NCI-H69 (cell line): ENCODE results near the gene UCN3.
"Not testable (repeated sequence)": the region's sequence is repeated elsewhere in the genome, so short reads cannot be mapped to it uniquely, and the experiment has no call there.

Experiments used
- DNase-seq: peaks from one replicate; lab custom pipeline; 2025; lab: John Stamatoyannopoulos, UW

Gene UCN3

DNA sequence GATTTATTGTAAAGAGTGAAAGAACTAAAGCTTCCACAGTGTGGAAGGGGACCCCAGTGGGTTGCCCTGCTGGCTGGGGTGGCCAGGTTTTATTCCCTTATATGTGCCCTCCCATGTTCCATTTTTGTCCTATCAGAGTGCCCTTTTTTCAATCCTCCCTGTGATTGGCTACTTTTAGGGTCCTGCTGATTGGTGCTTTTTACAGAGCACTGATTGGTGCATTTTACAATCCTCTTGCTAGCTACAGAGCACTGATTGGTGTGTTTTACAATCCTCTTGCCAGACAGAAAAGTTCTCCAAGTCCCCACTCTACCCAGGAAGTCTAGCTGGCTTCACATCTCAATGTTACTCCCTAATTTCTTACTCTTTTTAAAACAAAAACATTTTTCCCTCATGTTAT lies 46.0 kb downstream of the UCN3 start:
- not testable (repeated sequence) for DNase-seq

DNA sequence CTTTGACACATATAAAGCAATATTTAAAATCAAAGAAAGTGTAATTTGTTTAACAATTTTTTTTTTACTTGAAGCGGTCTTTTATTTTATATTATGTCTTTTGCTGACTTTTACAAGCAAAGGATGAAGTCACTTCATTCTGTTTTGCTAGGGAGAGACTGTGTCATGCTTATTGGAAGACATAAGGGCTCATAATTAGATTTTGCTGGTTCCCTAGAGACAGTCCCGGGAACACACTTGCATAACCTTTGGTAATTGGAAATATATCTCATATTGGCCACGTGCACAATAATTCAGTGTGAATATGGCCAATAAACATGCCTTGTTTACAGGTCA lies 47.1 kb downstream of the UCN3 start:
- DNase-seq = peak; percentile 34

DNA sequence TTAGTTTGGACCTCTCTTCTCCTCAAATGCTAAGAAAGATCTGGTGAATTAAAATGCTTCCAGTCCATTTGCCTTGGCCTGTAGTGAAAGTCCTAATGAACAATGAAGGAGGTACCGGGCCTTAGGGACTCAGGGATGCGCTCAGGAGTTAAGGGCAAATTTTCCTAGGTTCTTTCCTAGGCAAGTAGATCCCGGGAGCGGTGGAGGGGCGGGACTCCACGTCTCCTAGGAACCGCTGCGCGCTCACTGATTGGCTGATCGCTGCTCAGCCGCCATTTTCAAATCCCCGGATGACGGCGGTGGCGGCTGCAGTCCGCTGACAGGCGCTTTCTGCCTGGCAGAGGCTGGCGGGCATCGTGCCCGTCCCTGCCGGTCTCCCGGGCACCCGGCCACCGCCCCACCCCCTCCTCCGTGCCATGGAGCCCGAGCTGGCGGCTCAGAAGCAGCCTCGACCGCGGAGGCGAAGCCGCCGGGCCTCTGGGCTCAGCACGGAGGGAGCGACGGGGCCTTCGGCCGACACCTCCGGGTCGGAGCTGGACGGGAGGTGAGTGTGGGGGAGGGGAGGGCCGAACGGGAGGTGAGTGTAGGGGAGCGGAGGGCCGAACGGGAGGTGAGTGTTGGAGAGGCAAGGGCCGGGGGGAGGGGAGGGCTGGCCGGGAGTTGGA lies 47.6 kb downstream of the UCN3 start, which contains the start of gene NET1:
Gene NET1 (plus strand): TSS at position 281 of the 665 bp plus-strand sequence. CDS start 136 bp downstream, at position 417.
- DNase-seq = peak; percentile 93

DNA sequence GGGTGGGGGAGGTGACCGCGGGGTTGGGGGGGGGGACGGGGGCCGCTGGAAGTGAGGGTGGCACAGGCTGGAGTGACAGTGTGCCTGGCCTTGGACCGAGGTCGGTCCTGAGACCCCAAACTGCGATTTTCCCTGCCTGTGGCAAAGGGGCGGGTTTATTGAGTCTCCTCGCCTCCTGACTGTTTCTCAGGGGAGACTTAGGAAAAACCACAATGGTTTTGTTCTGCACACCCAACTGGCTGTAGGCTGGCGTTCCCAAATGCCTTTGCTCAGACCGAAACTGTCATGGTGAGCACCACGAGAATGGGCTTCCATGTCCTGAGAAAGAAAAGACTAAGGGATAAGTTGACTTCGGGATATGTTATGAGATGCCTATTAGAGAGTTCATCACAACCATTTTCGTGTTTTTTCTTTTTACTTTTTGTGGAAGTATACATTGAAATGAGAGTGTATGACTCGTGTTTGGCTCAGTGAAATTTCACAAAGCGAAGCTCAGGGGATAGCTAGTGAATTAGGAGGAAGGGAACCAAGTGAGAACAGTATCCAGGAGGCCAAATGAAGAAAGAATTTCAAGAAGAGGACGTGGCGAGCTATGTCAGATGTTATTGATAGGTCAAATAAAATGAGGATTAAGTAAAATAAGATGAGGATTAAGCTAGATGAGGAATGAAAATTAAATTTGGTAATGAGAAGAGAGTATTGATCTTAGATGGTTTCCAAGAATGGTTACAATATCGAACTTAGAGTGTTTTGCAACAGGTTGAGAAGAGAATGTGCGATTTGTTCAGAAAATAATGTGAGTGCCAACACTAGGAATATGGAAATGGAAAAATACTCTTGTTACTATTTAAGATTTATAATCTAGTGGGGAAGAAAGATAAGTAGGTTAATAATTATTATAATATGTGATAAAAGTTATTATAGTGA lies 48.5 kb downstream of the UCN3 start:
- peak; percentile 63 for DNase-seq

DNA sequence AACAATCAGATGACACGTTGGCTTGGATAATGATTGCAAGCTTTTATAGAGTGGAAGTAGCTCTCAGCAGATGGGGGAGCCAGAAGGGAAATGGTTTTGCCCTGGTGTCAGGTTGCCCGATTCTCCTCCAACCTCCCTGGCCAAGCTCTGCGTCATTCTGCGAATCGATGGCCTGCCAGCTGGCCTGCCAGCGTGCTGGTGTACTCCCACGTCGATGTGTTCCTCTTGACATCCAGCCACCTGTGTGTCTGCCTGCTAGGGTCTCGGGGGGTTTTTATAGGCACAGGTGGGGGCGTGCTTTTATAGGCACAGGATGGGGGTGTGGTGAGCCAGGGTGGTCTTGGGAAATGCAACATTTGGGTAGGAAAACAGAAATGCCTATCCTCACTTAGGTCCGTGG lies 52.2 kb downstream of the UCN3 start:
- peak; percentile 3 for DNase-seq

DNA sequence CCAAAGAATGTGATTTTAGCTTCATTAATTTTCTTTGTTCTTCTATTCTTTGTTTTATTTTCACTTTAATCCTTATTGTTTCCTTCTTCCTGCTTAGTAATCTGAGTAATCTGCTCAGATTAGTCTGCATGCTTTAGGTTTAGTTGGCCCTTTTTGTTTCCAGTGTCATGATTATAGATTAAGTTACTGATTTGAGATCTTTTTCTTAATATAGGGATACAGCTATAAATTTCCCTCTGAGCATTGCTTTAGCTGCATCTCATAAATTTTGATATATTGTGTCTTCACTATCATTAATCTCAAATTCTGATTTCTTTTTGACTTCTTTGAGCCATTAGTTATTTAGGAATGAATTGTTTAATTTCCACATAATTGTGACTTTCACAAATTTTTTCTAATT lies 53.8 kb downstream of the UCN3 start:
- no peak for DNase-seq

DNA sequence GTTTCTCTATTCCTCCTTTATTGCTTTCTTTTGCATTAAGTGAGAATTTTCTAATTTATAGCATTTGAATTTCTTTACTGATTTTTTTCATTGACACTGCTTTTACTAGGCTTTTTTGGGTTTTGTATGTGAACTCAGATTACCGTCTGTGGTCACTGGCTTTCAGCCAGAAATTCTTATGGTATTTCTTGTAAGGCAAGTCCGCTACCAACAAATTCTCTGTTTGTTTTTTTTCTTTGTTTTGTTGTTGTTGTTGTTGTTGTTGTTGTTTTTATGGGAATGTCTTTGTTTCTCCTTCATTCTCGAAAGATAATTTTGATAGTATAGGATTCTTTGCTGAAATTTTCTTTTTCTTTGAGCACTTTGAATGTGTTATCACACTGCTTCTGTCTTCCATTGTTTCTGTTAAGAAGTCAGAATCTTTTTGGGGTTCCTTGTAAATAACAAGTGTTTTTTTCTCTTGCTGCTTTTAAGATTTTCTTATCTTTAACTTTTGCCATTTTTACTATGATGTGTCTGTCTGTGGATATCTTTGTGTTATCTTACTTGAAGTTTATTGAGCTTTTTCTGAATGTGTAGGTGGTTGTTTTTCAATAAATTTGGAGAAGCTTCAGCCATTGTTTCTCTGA lies 54.8 kb downstream of the UCN3 start:
- DNase-seq = no peak

DNA sequence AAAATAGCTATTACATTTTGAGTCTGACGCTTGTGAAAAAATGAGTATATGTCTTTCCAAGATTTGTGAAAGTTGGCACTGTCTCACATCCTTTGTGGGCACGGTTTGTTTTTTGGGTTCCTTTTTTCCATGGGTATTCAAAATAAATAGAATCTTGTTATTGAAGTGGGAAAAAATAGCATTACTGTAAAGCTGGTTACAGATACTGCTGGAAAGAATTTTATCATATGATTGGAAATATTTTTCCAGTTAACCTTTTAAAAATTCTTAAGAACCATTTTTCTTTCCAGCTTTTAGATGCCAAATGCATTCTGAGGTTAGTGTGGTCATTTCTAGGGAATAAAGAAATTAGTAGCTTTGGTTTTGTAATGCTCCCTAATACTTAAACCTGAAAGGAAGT lies 59.0 kb downstream of the UCN3 start:
- no peak for DNase-seq
